GM10847 (cell line): Measurements from ENCODE around the gene NRAS.

Source experiments
- POLR2A ChIP-seq: IDR thresholded peaks from 2 replicates; pipeline ENCODE4 v1.6.1; 2011; ENCODE audit not compliant: insufficient read length; ENCODE audit errors: extremely low read depth

The NRAS gene

GRCh38 chr1:114671011-114671938, 45.3 kb downstream of the NRAS start:
- no peak for TF ChIP-seq POLR2A

DNA sequence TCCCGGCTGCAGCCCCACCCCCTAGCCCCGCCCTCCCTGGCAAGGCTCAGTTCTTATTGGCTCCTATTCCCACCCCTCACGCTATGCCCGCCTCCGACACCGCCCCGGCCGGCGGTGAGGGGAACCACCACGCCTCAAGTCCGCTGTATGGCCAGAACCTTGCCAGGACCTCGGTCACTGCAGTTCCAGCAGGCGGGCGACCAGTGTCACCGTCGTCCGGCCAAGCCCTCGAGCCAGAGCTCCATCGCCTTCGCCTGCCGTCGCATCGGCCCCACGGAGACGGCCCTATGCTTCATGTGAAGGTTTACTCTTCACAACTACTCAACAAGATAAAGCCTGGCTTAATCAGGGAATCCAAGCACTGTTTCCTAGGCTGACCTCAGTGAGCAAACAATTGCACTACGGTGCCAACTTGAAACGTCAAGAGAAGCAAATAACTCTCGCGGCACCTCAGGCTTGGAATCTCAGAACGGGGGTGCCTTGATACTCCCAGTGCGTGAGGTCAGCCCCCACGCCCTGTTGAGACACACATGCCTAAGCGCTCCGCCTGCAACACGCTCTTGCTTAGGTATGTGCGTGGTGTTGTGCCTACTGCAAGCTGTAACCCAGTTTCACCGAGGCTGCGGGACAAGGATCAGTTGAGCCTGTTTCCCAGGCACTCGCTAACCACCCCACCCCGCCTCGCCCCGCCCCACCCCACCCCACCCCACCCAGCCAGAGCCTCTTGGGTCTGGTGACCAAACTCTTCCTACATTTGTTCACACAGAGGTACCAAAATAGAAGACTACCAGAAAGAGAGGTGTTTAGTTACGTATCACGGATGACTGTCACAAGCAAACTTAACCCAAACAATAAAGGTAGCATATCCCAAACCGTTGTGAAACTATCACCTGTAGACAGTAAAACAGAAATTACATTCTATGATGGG, 46.2 kb downstream of the NRAS start:
- no peak for TF ChIP-seq POLR2A

DNA sequence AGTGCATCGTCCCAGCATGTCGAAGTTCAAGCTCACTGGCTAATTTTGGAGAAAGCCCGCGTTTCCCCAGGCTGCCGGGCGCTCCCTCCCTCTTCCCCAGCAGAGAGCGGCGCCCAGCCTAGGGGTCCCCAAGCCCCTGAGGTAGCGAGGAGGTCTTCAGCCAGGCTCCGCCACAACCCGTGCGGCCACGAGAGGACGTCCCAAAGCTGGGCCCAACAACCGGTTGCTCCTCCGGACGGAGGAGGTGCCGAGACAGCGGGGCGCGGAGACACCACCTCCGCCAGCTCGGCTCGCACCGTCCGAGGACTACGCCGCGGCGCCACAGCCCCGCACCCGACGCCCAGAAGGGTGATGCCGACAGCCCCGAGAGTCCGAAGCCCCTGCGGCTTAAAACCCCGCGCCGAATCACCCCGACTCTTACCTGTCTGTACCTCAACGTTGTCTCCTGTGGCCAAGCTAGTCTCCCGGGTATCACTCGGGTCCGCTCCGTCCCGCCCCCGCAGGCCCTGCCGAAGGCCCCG, 46.9 kb downstream of the NRAS start, which contains the start of gene DENND2C:
Gene DENND2C (minus strand): TSS at position 488 of the 521 bp plus-strand sequence. CDS start 44,065 bp downstream, outside the sequence.
- no peak for TF ChIP-seq POLR2A

DNA sequence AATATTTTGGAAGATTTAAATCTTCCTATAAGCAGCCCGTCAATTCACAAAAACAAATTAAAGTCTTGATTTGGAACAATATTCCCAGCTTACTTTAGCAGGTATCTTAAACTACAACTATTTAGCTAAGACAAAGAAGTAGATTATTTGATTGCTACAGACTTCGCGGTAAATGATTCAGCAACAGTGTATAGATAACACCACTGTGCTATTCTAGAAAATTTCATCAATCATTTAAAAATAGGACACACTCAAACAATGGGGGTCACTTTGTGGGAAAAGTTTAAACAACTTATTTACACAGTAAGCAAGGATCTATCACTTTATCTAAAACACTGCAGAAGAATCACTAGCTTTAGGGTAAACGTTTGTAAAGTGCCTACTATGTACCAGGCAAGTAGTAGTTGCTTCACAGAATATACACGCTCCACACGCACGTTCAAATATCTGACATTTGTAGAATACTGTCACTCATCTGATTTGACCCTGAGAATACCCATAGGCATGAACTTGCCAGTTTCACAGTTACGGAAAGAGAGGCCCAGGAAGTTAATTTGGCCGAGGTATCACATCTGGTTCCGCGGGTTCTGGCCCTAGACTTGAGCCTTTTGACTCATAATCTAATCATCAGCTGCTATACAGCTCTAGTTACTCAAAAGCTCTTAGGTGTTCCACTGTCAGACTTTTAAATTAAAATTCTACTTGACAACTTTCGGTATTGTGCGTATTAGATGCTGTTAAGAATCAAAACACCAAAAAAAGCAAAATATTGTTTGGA, 47.6 kb downstream of the NRAS start:
- TF ChIP-seq POLR2A, result no peak

DNA sequence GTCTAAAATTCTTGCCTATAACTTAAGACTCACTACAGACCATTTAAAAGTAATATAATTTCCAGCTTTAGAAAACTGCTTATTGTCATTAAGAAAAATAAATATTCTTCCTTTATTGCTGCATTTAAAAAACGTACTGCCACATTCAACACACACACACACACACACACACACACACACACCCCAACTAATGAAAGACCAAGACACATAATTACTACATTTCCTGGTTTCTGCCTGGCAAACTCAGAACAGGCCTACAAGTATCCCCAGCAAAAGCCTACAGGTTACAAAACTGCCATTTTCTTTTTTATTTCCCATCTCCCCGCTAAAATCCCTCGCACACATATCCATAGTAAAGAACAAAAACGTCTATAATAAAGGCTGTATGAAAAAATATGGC, 48.2 kb downstream of the NRAS start:
- no peak for TF ChIP-seq POLR2A

DNA sequence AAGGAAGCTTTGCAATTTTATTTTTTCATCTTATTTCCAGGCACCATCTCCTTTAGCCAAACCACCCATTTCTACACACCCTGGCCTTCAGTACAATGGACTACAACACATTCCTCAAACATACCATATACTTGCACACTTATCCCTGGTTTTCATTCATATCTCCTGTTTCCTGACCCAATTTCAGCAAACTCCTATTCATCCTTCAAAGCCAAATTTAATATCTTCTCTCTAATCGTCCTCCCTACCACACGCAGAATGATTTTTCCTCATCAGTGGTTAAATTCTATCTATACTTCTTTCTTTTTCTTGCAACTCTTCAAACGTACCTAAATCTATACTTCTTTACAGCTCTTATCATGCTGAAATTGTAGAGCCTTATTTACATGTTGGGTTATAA, 49.6 kb downstream of the NRAS start:
- no peak for TF ChIP-seq POLR2A

DNA sequence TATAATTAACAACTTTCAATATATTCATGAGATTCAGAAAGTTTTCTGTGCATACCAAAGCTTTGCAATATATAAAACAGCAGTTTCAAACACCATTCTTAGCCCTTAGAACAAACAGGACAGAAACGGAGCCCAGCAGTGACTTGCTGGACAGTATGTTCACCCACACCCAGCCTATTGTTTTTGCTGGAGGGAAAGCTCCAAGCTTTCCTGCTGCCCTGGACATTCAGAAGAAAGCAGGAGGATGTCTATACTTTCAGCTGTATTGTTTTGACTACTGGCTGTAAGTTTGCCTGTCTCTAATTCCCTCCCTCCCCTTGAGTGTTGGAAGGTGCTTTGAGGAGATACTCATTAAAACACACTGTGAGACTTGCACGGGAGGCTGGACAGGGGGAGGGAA, 56.3 kb downstream of the NRAS start:
- TF ChIP-seq POLR2A, result no peak
